GM12878 (cell line): ENCODE results near the gene CA10. TPM values are rescaled to one million over a fixed set of nuclear protein-coding genes. Genes with fewer than 3 reads are reported as not detected.

Experiments
- ATAC-seq: fragments of 200-7000 bp; cut with Tn5 transposase; 3 replicates; pipeline ENCODE4 v1.9.1; 2020; ENCODE audit warnings: mild to moderate bottlenecking, moderate library complexity
- BruUV-seq: library from RNA; stranded (reverse); fragments of 400-500 nt; replicated peaks from 2 replicates; lab custom pipeline; 2021; lab: Mats Ljungman, UMichigan
- CTCF ChIA-PET: fragments of 300-600 bp; sonication (Branson Sonifier 250); formaldehyde crosslinking; extraction: SDS; loops from one replicate; lab custom pipeline; 2021; ENCODE audit warnings: inconsistent platforms; lab: Yijun Ruan, JAX
- POLR2A ChIA-PET: fragments of 350-600 bp; formaldehyde crosslinking; extraction: SDS; loops from one replicate; lab custom pipeline; 2021; ENCODE audit warnings: inconsistent platforms; lab: Charles Lee
- RAD21 ChIA-PET: fragments of 300-600 bp; sonication (Branson Sonifier 250); formaldehyde crosslinking; loops from one replicate; lab custom pipeline; 2023; ENCODE audit warnings: antibody characterized with exemption; ENCODE audit not compliant: unreplicated experiment; lab: Charles Lee
- SMC1A ChIA-PET: fragments of 300-600 bp; sonication (Branson Sonifier 250); formaldehyde crosslinking; loops from one replicate; lab custom pipeline; 2023; ENCODE audit not compliant: unreplicated experiment, uncharacterized antibody; lab: Charles Lee
- DNase-seq: peaks from one replicate; pipeline ENCODE4 v3.0.0-alpha.2; 2011; ENCODE audit warnings: low read depth, low spot score
- FAIRE-seq: peaks from 3 replicates; lab custom pipeline; 2011; peaks lifted over from hg19 to GRCh38; lab: Jason Lieb, UNC
- H2AFZ ChIP-seq: 2 replicates; pipeline ENCODE4 v1.6.0; 2011; ENCODE audit warnings: low read depth, low read length, control low read depth; ENCODE audit not compliant: control insufficient read depth
- H3K27ac ChIP-seq: 2 replicates; pipeline ENCODE4 v1.5.1; 2011; ENCODE audit warnings: control low read depth; ENCODE audit not compliant: control insufficient read depth, insufficient read depth
- H3K27me3 ChIP-seq, 2 experiments: replicated peaks in 1 of 2; 2 replicates each; pipeline versions ENCODE4 v1.6.0 to v1.6.1; 2011; ENCODE audit warnings: low read length in 1 of 2; ENCODE audit not compliant: control insufficient read depth in 2 of 2, insufficient read depth in 2 of 2
- H3K36me3 ChIP-seq, 2 experiments: 2 replicates each; pipeline ENCODE4 v1.5.1; 2011; ENCODE audit warnings: low read length in 1 of 2; ENCODE audit not compliant: control insufficient read depth in 2 of 2, insufficient read depth in 2 of 2
- H3K4me1 ChIP-seq: 2 replicates; pipeline ENCODE4 v1.6.1; 2011; ENCODE audit warnings: mild to moderate bottlenecking, low read length, moderate library complexity, mixed read lengths; ENCODE audit not compliant: control insufficient read depth, insufficient read depth
- H3K4me2 ChIP-seq: 2 replicates; pipeline ENCODE4 v1.6.0; 2011; ENCODE audit warnings: control low read depth; ENCODE audit not compliant: control insufficient read depth, insufficient read depth
- H3K4me3 ChIP-seq: fragments of 200-600 bp; sonication (generic); 2 replicates; pipeline ENCODE4 v1.5.1; 2016
- H3K79me2 ChIP-seq: 2 replicates; pipeline ENCODE4 v1.6.0; 2011; ENCODE audit warnings: low read length; ENCODE audit not compliant: control insufficient read depth, insufficient read depth
- H3K9ac ChIP-seq: 2 replicates; pipeline ENCODE4 v1.8.0; 2011; ENCODE audit warnings: low read length, control low read depth, mixed read lengths; ENCODE audit not compliant: control insufficient read depth, insufficient read depth
- H3K9me3 ChIP-seq: replicated peaks from 3 replicates; pipeline ENCODE4 v1.5.1; 2011; ENCODE audit warnings: mild to moderate bottlenecking, low read length; ENCODE audit not compliant: control insufficient read depth, insufficient read depth
- H4K20me1 ChIP-seq: 2 replicates; pipeline ENCODE4 v1.6.0; 2011; ENCODE audit not compliant: control insufficient read depth, insufficient read depth
- CBFB ChIP-seq: IDR thresholded peaks from 2 replicates; pipeline ENCODE4 v1.6.1; 2016; ENCODE audit warnings: antibody characterized with exemption, low read depth
- CHD1 ChIP-seq: IDR thresholded peaks from 2 replicates; pipeline ENCODE4 v1.6.1; 2012; ENCODE audit warnings: low read depth, low read length, improper control_type of control experiment
- HDAC6 ChIP-seq: fragments of 200-600 bp; sonication (generic); IDR thresholded peaks from one replicate; pipeline ENCODE4 v1.8.0; 2017; ENCODE audit warnings: antibody characterized with exemption; ENCODE audit not compliant: unreplicated experiment
- JUNB ChIP-seq: IDR thresholded peaks from 2 replicates; pipeline ENCODE4 v1.6.1; 2016; ENCODE audit warnings: antibody characterized with exemption, mild to moderate bottlenecking
- MTA2 ChIP-seq: fragments of 450-650 bp; IDR thresholded peaks from 2 replicates; pipeline ENCODE4 v1.6.1; 2016; ENCODE audit warnings: low read depth, mild to moderate bottlenecking, moderate library complexity
- PAX5 ChIP-seq: IDR thresholded peaks from 2 replicates; pipeline ENCODE4 v1.6.1; 2011; ENCODE audit warnings: low read depth, low read length, borderline replicate concordance
- SMC3 ChIP-seq: IDR thresholded peaks from 2 replicates; pipeline ENCODE4 v1.6.1; 2011; ENCODE audit warnings: low read length, improper control_type of control experiment, borderline replicate concordance
- STAT1 ChIP-seq: fragments of 450-650 bp; conservative IDR thresholded peaks from 2 replicates; pipeline ENCODE4 v1.6.1; 2014; ENCODE audit warnings: antibody characterized with exemption, mild to moderate bottlenecking
- ZBTB33 ChIP-seq: fragments of 450-650 bp; IDR thresholded peaks from 2 replicates; pipeline ENCODE4 v1.6.1; 2017; ENCODE audit warnings: mild to moderate bottlenecking
- WGBS: methylation state at CpG from one replicate; pipeline ENCODE4 v1.1.6; 2016; ENCODE audit warnings: low lambda C conversion rate; ENCODE audit not compliant: insufficient replicate concordance, insufficient coverage; ENCODE audit errors: missing lambda C conversion rate; 5-methylcytosine and 5-hydroxymethylcytosine counted together
- in situ Hi-C: fragments of 300-500 bp; cut with MboI; formaldehyde crosslinking; loops from 9 replicates; pipeline ENCODE4 v1.14.3; 2018; ENCODE audit warnings: mixed read lengths
- intact Hi-C: fragments of 100-400 bp; cut with micrococcal nuclease; formaldehyde crosslinking; loops from one replicate; pipeline ENCODE4 v1.14.2; 2022; ENCODE audit not compliant: unreplicated experiment
- polyA plus RNA-seq, 11 experiments: library from polyadenylated mRNA; depleted of rRNA in 4 of 11; unstranded in 6 of 11; stranded (reverse) in 5 of 11; fragments of >200 nt; fragmentation: Nextera tagmentation in 4 of 11; fragmentation: Illumina TruSeq in 1 of 11; extraction: Ambion mirVana in 4 of 11; extraction: Trizol in 1 of 11; gene quantifications; 1 replicate in 1 of 11; 2 replicates in 10 of 11; pipeline versions ENCODE4 v1.2.1 to v1.2.3, GENCODE V29; 2011 to 2016; ENCODE audit warnings: inconsistent platforms in 2 of 11, missing spikeins in 2 of 11, low read depth in 1 of 11
- total RNA-seq, 4 experiments: library from RNA; depleted of rRNA in 3 of 4; stranded (reverse); fragments of >200 nt in 3 of 4; fragmentation: Illumina TruSeq in 1 of 4; extraction: Trizol in 1 of 4; gene quantifications; 2 replicates each; pipeline versions ENCODE4 v1.2.1 to v1.2.3, GENCODE V29; 2013 to 2021
- TF ChIP-seq, protein P1 (sequence below): IDR thresholded peaks from 2 replicates; pipeline ENCODE4 v1.6.1; 2011; ENCODE audit warnings: low read depth, low read length, improper control_type of control experiment, borderline replicate concordance

Gene CA10
- total and polyA plus RNA-seq, 10 of the 15 experiments (the other 5 are each of a cell fraction or from before 2014, with no cell fraction given), result not detected

GRCh38 chr17:51722994-51723393 is 435.5 kb downstream of the CA10 start (continued):
- TF ChIP-seq CBFB, result no peak
- TF ChIP-seq ZBTB33, result no peak
- no peak for TF ChIP-seq HDAC6
- TF ChIP-seq, protein P1, sequence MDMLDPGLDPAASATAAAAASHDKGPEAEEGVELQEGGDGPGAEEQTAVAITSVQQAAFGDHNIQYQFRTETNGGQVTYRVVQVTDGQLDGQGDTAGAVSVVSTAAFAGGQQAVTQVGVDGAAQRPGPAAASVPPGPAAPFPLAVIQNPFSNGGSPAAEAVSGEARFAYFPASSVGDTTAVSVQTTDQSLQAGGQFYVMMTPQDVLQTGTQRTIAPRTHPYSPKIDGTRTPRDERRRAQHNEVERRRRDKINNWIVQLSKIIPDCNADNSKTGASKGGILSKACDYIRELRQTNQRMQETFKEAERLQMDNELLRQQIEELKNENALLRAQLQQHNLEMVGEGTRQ, result no peak
- TF ChIP-seq MTA2, result no peak
- TF ChIP-seq, all 136 proteins: peak for 0

DNA sequence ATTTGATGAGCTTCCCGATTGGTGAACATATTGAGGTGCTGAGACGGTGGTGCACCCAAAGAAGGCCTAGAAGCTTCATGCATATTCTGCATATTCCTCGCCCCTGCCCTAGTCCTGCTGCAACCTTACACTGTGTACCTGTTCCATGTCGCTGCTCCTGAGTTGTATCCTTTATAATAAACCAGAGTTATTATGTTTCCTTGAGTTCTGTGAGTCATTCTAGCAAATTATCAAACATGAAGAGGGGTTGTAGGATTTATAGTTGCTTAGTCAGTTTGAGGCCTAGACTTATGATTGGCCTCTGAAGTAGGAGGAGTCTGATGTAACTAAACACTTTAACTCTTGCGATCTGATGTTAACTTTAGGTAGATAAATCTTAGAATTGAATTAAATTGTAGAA is 436.8 kb downstream of the CA10 start:
- CTCF ChIA-PET, result no interaction called here
- WGBS, result 45% methylated on average over 5 of the region's 5 CpGs

More for the DNA sequence above, 436.8 kb downstream of the CA10 start:
- Histone ChIP-seq H3K27me3 (no peaks in the 10 kb centered on the region), H3K36me3 (no peaks in the 10 kb centered on the region), H3K9ac (no peak overlapping the region), H3K27ac (no peak overlapping the region), H3K4me2 (no peak overlapping the region), H3K79me2 (no peaks in the 10 kb centered on the region), H2AFZ (no peak overlapping the region), H3K9me3 (no peaks in the 10 kb centered on the region; the same call in 2 of the 3 replicates), H3K4me3 (no peak overlapping the region), H4K20me1 (no peaks in the 10 kb centered on the region), H3K4me1 (no peaks in the 10 kb centered on the region)
- ChIA-PET RAD21 (no interaction called here), POLR2A (no interaction called here), SMC1A (no interaction called here)
- in situ Hi-C loops, result no loop called here
- FAIRE-seq (no peak), ATAC-seq (no peak), DNase-seq (no peak)
- intact Hi-C loops, result no loop called here
- BruUV-seq, result no TSS peak
- TF ChIP-seq JUNB (no peak), PAX5 (no peak), SMC3 (no peak), CHD1 (no peak), STAT1 (no peak)
